Suprapubic skin (tissue), 4 donors: ENCODE data around the gene HAUS5.
"Not testable (repeated sequence)": the region's sequence is repeated elsewhere in the genome, so short reads cannot be mapped to it uniquely, and the experiment has no call there.

Experiments
- EP300 ChIP-seq: sonication (generic); formaldehyde crosslinking; IDR thresholded peaks from one replicate; pipeline ENCODE4 v1.6.1; 2017; ENCODE audit warnings: antibody characterized with exemption
- POLR2A ChIP-seq, 2 donors: fragments of 450-650 bp; IDR thresholded peaks; one replicate each; pipeline ENCODE4 v1.6.1; 2017; ENCODE audit warnings: antibody characterized with exemption in 2 of 2, mild to moderate bottlenecking in 2 of 2, moderate library complexity in 2 of 2
- POLR2AphosphoS5 ChIP-seq, 3 donors: sonication (generic); formaldehyde crosslinking; IDR thresholded peaks; one replicate each; pipeline ENCODE4 v1.6.1; 2017; ENCODE audit warnings: antibody characterized with exemption in 3 of 3
- TF ChIP-seq, protein P1 (sequence below), 2 donors: fragments of 200-600 bp in 1 of 2; fragments of 450-650 bp in 1 of 2; sonication (generic) in 1 of 2; IDR thresholded peaks; one replicate each; pipeline ENCODE4 v1.5.1; 2016 to 2019; ENCODE audit warnings: antibody characterized with exemption in 2 of 2, mild to moderate bottlenecking in 1 of 2, moderate library complexity in 1 of 2

GRCh38 chr19:35654828-35655227, 42.3 kb downstream of the HAUS5 start:
- not testable (repeated sequence) for TF ChIP-seq POLR2A (IDR thresholded peaks at IDR 0.05); EP300; POLR2AphosphoS5 (IDR thresholded peaks at IDR 0.05)
- TF ChIP-seq, protein P1, sequence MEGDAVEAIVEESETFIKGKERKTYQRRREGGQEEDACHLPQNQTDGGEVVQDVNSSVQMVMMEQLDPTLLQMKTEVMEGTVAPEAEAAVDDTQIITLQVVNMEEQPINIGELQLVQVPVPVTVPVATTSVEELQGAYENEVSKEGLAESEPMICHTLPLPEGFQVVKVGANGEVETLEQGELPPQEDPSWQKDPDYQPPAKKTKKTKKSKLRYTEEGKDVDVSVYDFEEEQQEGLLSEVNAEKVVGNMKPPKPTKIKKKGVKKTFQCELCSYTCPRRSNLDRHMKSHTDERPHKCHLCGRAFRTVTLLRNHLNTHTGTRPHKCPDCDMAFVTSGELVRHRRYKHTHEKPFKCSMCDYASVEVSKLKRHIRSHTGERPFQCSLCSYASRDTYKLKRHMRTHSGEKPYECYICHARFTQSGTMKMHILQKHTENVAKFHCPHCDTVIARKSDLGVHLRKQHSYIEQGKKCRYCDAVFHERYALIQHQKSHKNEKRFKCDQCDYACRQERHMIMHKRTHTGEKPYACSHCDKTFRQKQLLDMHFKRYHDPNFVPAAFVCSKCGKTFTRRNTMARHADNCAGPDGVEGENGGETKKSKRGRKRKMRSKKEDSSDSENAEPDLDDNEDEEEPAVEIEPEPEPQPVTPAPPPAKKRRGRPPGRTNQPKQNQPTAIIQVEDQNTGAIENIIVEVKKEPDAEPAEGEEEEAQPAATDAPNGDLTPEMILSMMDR (IDR thresholded peaks at IDR 0.05) = not testable (repeated sequence)
